Right lobe of liver (tissue), 4 donors: ENCODE measurements around the gene SH3RF2.

Experiments
- POLR2A ChIP-seq: fragments of 450-650 bp; IDR thresholded peaks from one replicate; pipeline ENCODE4 v1.6.1; 2017; ENCODE audit warnings: antibody characterized with exemption, mild to moderate bottlenecking
- TF ChIP-seq, protein P1 (sequence below), 4 donors: fragments of 200-600 bp in 3 of 4; fragments of 450-650 bp in 1 of 4; IDR thresholded peaks; one replicate each; pipeline versions ENCODE4 v1.5.1 to v1.8.0; 2016 to 2022; ENCODE audit warnings: antibody characterized with exemption in 4 of 4, mild to moderate bottlenecking in 2 of 4
- donor health status: DM: no; HTN: no; CAD: no.
- donor health status: DM: no; HTN: no; CAD: no.
- donor health status: DM: no; HTN: yes; CAD: no.

GRCh38 chr5:146032911-146033310 lies 96.5 kb downstream of the SH3RF2 start:
- TF ChIP-seq, protein P1, sequence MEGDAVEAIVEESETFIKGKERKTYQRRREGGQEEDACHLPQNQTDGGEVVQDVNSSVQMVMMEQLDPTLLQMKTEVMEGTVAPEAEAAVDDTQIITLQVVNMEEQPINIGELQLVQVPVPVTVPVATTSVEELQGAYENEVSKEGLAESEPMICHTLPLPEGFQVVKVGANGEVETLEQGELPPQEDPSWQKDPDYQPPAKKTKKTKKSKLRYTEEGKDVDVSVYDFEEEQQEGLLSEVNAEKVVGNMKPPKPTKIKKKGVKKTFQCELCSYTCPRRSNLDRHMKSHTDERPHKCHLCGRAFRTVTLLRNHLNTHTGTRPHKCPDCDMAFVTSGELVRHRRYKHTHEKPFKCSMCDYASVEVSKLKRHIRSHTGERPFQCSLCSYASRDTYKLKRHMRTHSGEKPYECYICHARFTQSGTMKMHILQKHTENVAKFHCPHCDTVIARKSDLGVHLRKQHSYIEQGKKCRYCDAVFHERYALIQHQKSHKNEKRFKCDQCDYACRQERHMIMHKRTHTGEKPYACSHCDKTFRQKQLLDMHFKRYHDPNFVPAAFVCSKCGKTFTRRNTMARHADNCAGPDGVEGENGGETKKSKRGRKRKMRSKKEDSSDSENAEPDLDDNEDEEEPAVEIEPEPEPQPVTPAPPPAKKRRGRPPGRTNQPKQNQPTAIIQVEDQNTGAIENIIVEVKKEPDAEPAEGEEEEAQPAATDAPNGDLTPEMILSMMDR (IDR thresholded peaks at IDR 0.05), result no peak
- no peak for TF ChIP-seq POLR2A
